GM23338 (cell line): ENCODE data around the gene POU1F1. TPM values are rescaled to one million over a fixed set of nuclear protein-coding genes. Genes with fewer than 3 reads are reported as not detected.

Experiments
- ATAC-seq: fragments of 200-7000 bp; cut with Tn5 transposase; 3 replicates; pipeline ENCODE4 v1.9.1; 2020
- DNase-seq: peaks from one replicate; pipeline ENCODE4 v3.0.0-alpha.2; 2015; ENCODE audit warnings: low spot score
- H2AFZ ChIP-seq: fragments of 200-600 bp; sonication (generic); 2 replicates; pipeline ENCODE4 v1.8.0; 2016; ENCODE audit warnings: antibody characterized with exemption, mild to moderate bottlenecking, moderate library complexity
- H3F3A ChIP-seq: fragments of 200-600 bp; sonication (generic); replicated peaks from 2 replicates; pipeline ENCODE4 v1.8.0; 2017; ENCODE audit warnings: antibody characterized with exemption, mixed run types, low read depth
- H3K27ac ChIP-seq: fragments of 200-600 bp; sonication (generic); 2 replicates; pipeline ENCODE4 v1.6.1; 2016; ENCODE audit warnings: low read depth
- H3K27me3 ChIP-seq: fragments of 200-600 bp; sonication (generic); 2 replicates; pipeline ENCODE4 v1.8.0; 2016; ENCODE audit warnings: mild to moderate bottlenecking, mixed run types, moderate library complexity; ENCODE audit not compliant: insufficient read depth
- H3K36me3 ChIP-seq: fragments of 200-600 bp; sonication (generic); 2 replicates; pipeline ENCODE4 v1.8.0; 2016; ENCODE audit warnings: mild to moderate bottlenecking; ENCODE audit not compliant: insufficient read depth
- H3K4me1 ChIP-seq: fragments of 200-600 bp; sonication (generic); 2 replicates; pipeline ENCODE4 v1.8.0; 2016; ENCODE audit warnings: mild to moderate bottlenecking, moderate library complexity; ENCODE audit not compliant: insufficient read depth
- H3K4me2 ChIP-seq: fragments of 200-600 bp; sonication (generic); 2 replicates; pipeline ENCODE4 v1.7.1; 2017; ENCODE audit warnings: mixed run types
- H3K4me3 ChIP-seq: fragments of 200-600 bp; sonication (generic); 2 replicates; pipeline ENCODE4 v1.6.1; 2016; ENCODE audit warnings: mixed run types
- H3K79me2 ChIP-seq: fragments of 200-600 bp; sonication (generic); replicated peaks from 2 replicates; pipeline ENCODE4 v1.8.0; 2017; ENCODE audit warnings: mild to moderate bottlenecking; ENCODE audit not compliant: insufficient read depth
- H3K9me2 ChIP-seq: fragments of 200-600 bp; sonication (generic); 2 replicates; pipeline ENCODE4 v1.8.0; 2017; ENCODE audit not compliant: insufficient read depth
- H4K20me1 ChIP-seq: fragments of 200-600 bp; sonication (generic); replicated peaks from 2 replicates; pipeline ENCODE4 v1.8.0; 2017; ENCODE audit warnings: mild to moderate bottlenecking; ENCODE audit not compliant: insufficient read depth
- H3K27ac Mint-ChIP-seq: 2 replicates; pipeline ENCODE4 v1.8.0; 2020; ENCODE audit warnings: inconsistent platforms, mild to moderate bottlenecking, moderate library complexity, mixed read lengths
- H3K27me3 Mint-ChIP-seq: 3 replicates; pipeline ENCODE4 v1.8.0; 2022; ENCODE audit warnings: low read depth, mild to moderate bottlenecking, moderate library complexity, mixed read lengths, inconsistent platforms; ENCODE audit not compliant: insufficient read depth, poor library complexity
- H3K36me3 Mint-ChIP-seq: 3 replicates; pipeline ENCODE4 v1.8.0; 2021; ENCODE audit warnings: low read depth, mild to moderate bottlenecking, inconsistent platforms, moderate library complexity, mixed read lengths
- H3K4me1 Mint-ChIP-seq: 3 replicates; pipeline ENCODE4 v1.8.0; 2020; ENCODE audit warnings: mild to moderate bottlenecking, inconsistent platforms, mixed read lengths
- H3K4me3 Mint-ChIP-seq: 3 replicates; pipeline ENCODE4 v1.8.0; 2021; ENCODE audit warnings: moderate library complexity, mild to moderate bottlenecking, inconsistent platforms, mixed read lengths
- H3K9me3 Mint-ChIP-seq: 3 replicates; pipeline ENCODE4 v1.8.0; 2020; ENCODE audit warnings: moderate library complexity, mild to moderate bottlenecking, inconsistent platforms, mixed read lengths
- CREB1 ChIP-seq: fragments of 250-450 bp; sonication (Bioruptor Pico); IDR thresholded peaks from 2 replicates; pipeline ENCODE4 v1.5.0; 2020; ENCODE audit warnings: low read depth, mild to moderate bottlenecking, moderate library complexity
- EZH2 ChIP-seq: fragments of 200-600 bp; sonication (generic); IDR thresholded peaks from one replicate; pipeline ENCODE4 v1.8.0; 2017; ENCODE audit warnings: antibody characterized with exemption, mild to moderate bottlenecking, low read depth; ENCODE audit not compliant: unreplicated experiment
- EZH2phosphoT487 ChIP-seq: fragments of 200-600 bp; sonication (generic); IDR thresholded peaks from one replicate; pipeline ENCODE4 v1.8.1; 2018; ENCODE audit warnings: antibody characterized with exemption; ENCODE audit not compliant: unreplicated experiment
- JUNB ChIP-seq: IDR thresholded peaks from one replicate; pipeline ENCODE4 v1.6.1; 2016; ENCODE audit warnings: antibody characterized with exemption; ENCODE audit not compliant: unreplicated experiment
- NANOG ChIP-seq: IDR thresholded peaks from 2 replicates; pipeline ENCODE4 v1.6.1; 2016; ENCODE audit warnings: antibody characterized with exemption, borderline replicate concordance
- POLR2AphosphoS5 ChIP-seq: IDR thresholded peaks from 2 replicates; pipeline ENCODE4 v1.6.1; 2016; ENCODE audit warnings: antibody characterized with exemption, low read depth
- ZNF114 ChIP-seq: fragments of 250-450 bp; sonication (Bioruptor Pico); IDR thresholded peaks from 2 replicates; pipeline ENCODE4 v1.5.0; 2020; ENCODE audit warnings: mild to moderate bottlenecking, moderate library complexity
- ZNF331 ChIP-seq: fragments of 250-450 bp; sonication (Bioruptor Pico); IDR thresholded peaks from 2 replicates; pipeline ENCODE4 v1.5.0; 2020; ENCODE audit warnings: low read depth, mild to moderate bottlenecking, moderate library complexity
- polyA plus RNA-seq: library from polyadenylated mRNA; unstranded; fragments of >200 nt; fragmentation: Nextera tagmentation; extraction: Ambion mirVana; gene quantifications from 2 replicates; pipeline ENCODE4 v1.2.1, GENCODE V29; 2016
- total RNA-seq: library from RNA; depleted of rRNA; stranded (reverse); fragments of >200 nt; shearing (Covaris generic); gene quantifications from 2 replicates; pipeline ENCODE4 v1.2.3, GENCODE V29; 2014
- TF ChIP-seq, protein P1 (sequence below): IDR thresholded peaks from one replicate; pipeline ENCODE4 v1.6.1; 2018; ENCODE audit warnings: antibody characterized with exemption; ENCODE audit not compliant: unreplicated experiment
- TF ChIP-seq, protein P2 (sequence below), 2 experiments: fragments of 200-600 bp in 1 of 2; sonication (generic) in 1 of 2; conservative IDR thresholded peaks; 2 replicates each; pipeline versions ENCODE4 v1.5.1 to v1.6.1; 2016 to 2017; ENCODE audit warnings: antibody characterized with exemption in 2 of 2, low read depth in 2 of 2, mild to moderate bottlenecking in 2 of 2, moderate library complexity in 1 of 2
- TF ChIP-seq, protein P3 (sequence below): IDR thresholded peaks from 2 replicates; pipeline ENCODE4 v1.6.1; 2016; ENCODE audit warnings: antibody characterized with exemption

Gene POU1F1
- total and polyA plus RNA-seq, 2 experiments from 2014 or later: not detected

DNA sequence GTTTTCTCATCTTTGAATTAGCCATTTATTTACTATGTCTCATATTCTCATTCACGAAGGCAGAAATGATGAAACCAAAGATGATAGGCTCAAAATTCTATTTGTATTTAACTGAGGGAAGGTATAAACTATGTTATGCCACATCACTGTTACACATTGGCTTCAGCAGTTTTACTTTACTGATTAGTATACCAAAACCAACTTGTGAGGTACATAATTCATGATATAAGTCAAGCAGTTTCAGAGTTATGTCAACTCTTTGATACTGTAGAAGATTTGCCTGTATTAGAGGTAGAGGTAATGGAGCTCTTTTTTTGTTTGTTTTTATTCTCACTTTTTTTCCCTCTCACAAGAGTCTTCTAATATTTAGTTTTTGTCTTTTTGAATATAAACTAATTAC, 26.4 kb downstream of the POU1F1 start:
- Histone ChIP-seq H3K4me2 (no peak overlapping the region), H3K9me2 (no peaks in the 10 kb centered on the region), H3F3A (no peaks in the 10 kb centered on the region), H3K79me2 (no peaks in the 10 kb centered on the region), H3K4me3 (no peak overlapping the region), H4K20me1 (no peaks in the 10 kb centered on the region), H3K27me3 (no peaks in the 10 kb centered on the region), H3K27ac (no peak overlapping the region), H3K4me1 (no peaks in the 10 kb centered on the region), H3K36me3 (peaks cover 13% of the 10 kb centered on the region), H2AFZ (no peak overlapping the region)
- DNase-seq (no peak), ATAC-seq (no peak)
- H3K27me3 Mint-ChIP-seq: peaks cover 3% of the 10 kb centered on the region
- H3K27ac Mint-ChIP-seq: no peak overlapping the region
- no peak overlapping the region for H3K4me3 Mint-ChIP-seq
- no peaks in the 10 kb centered on the region for H3K9me3 Mint-ChIP-seq
- peaks cover 29% of the 10 kb centered on the region; the same call in 2 of the 3 replicates for H3K36me3 Mint-ChIP-seq
- TF ChIP-seq CREB1 (CRISPR knock-in tag) (no peak), JUNB (no peak), NANOG (no peak), ZNF331 (CRISPR knock-in tag) (no peak), EZH2 (no peak), ZNF114 (CRISPR knock-in tag) (no peak)
- TF ChIP-seq, protein P1, sequence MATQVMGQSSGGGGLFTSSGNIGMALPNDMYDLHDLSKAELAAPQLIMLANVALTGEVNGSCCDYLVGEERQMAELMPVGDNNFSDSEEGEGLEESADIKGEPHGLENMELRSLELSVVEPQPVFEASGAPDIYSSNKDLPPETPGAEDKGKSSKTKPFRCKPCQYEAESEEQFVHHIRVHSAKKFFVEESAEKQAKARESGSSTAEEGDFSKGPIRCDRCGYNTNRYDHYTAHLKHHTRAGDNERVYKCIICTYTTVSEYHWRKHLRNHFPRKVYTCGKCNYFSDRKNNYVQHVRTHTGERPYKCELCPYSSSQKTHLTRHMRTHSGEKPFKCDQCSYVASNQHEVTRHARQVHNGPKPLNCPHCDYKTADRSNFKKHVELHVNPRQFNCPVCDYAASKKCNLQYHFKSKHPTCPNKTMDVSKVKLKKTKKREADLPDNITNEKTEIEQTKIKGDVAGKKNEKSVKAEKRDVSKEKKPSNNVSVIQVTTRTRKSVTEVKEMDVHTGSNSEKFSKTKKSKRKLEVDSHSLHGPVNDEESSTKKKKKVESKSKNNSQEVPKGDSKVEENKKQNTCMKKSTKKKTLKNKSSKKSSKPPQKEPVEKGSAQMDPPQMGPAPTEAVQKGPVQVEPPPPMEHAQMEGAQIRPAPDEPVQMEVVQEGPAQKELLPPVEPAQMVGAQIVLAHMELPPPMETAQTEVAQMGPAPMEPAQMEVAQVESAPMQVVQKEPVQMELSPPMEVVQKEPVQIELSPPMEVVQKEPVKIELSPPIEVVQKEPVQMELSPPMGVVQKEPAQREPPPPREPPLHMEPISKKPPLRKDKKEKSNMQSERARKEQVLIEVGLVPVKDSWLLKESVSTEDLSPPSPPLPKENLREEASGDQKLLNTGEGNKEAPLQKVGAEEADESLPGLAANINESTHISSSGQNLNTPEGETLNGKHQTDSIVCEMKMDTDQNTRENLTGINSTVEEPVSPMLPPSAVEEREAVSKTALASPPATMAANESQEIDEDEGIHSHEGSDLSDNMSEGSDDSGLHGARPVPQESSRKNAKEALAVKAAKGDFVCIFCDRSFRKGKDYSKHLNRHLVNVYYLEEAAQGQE: no peak
- TF ChIP-seq, protein P2, sequence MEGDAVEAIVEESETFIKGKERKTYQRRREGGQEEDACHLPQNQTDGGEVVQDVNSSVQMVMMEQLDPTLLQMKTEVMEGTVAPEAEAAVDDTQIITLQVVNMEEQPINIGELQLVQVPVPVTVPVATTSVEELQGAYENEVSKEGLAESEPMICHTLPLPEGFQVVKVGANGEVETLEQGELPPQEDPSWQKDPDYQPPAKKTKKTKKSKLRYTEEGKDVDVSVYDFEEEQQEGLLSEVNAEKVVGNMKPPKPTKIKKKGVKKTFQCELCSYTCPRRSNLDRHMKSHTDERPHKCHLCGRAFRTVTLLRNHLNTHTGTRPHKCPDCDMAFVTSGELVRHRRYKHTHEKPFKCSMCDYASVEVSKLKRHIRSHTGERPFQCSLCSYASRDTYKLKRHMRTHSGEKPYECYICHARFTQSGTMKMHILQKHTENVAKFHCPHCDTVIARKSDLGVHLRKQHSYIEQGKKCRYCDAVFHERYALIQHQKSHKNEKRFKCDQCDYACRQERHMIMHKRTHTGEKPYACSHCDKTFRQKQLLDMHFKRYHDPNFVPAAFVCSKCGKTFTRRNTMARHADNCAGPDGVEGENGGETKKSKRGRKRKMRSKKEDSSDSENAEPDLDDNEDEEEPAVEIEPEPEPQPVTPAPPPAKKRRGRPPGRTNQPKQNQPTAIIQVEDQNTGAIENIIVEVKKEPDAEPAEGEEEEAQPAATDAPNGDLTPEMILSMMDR (conservative IDR thresholded peaks at IDR 0.05; ENCODE audit: low read depth in 2 of 2): no peak
- H3K4me1 Mint-ChIP-seq: no peaks in the 10 kb centered on the region

DNA sequence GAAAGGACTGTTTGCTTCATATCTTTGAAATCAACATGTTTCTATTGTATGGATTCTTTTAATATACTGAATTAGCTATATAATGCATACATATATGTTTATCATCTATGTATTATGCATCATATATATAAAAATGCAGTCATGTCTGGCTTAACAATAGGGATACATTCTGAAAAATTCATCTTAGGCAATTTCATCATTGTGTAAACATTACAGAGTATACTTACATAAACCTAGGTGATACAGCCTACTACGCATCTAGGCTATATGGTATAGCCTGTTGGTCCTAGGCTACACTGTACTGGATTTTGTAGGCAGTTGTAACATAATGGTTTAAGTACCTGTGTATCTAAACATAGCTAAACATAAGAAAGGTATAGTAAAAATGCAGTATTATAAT, 27.6 kb downstream of the POU1F1 start:
- H3K4me1 Mint-ChIP-seq: no peaks in the 10 kb centered on the region
- no peaks in the 10 kb centered on the region for H3K27me3 ChIP-seq
- TF ChIP-seq, protein P3, sequence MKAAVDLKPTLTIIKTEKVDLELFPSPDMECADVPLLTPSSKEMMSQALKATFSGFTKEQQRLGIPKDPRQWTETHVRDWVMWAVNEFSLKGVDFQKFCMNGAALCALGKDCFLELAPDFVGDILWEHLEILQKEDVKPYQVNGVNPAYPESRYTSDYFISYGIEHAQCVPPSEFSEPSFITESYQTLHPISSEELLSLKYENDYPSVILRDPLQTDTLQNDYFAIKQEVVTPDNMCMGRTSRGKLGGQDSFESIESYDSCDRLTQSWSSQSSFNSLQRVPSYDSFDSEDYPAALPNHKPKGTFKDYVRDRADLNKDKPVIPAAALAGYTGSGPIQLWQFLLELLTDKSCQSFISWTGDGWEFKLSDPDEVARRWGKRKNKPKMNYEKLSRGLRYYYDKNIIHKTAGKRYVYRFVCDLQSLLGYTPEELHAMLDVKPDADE: no peak
- TF ChIP-seq, protein P2 (conservative IDR thresholded peaks at IDR 0.05; ENCODE audit: low read depth in 2 of 2): no peak
- TF ChIP-seq EZH2phosphoT487 (no peak), EZH2 (no peak), POLR2AphosphoS5 (no peak)
- TF ChIP-seq, protein P1: no peak

More for the DNA sequence above, 27.6 kb downstream of the POU1F1 start:
- no peak overlapping the region for H2AFZ ChIP-seq
- Mint-ChIP-seq H3K27me3 (peaks cover 3% of the 10 kb centered on the region), H3K9me3 (no peaks in the 10 kb centered on the region), H3K4me3 (no peak overlapping the region), H3K36me3 (peaks cover 28% of the 10 kb centered on the region; the same call in 2 of the 3 replicates), H3K27ac (no peak overlapping the region)
- H3K4me2 ChIP-seq: no peak overlapping the region
- H4K20me1 ChIP-seq: no peaks in the 10 kb centered on the region
- no peaks in the 10 kb centered on the region for H3F3A ChIP-seq
- H3K27ac ChIP-seq: no peak overlapping the region
- H3K36me3 ChIP-seq: peaks cover 6% of the 10 kb centered on the region; the same call in 1 of the 2 replicates
- peaks cover 10% of the 10 kb centered on the region; the same call in 1 of the 2 replicates for H3K79me2 ChIP-seq
- H3K4me3 ChIP-seq: no peak overlapping the region
- ATAC-seq (no peak), DNase-seq (no peak)
- no peaks in the 10 kb centered on the region for H3K4me1 ChIP-seq
- H3K9me2 ChIP-seq: no peaks in the 10 kb centered on the region
